ENCODE measurements around the gene PIGK. TPM values are rescaled to one million over a fixed set of nuclear protein-coding genes. Genes with fewer than 3 reads are reported as not detected.

Gene PIGK
- total and polyA plus RNA-seq, 12 donors = 5.0 to 40.7 (median 30.1) TPM

DNA sequence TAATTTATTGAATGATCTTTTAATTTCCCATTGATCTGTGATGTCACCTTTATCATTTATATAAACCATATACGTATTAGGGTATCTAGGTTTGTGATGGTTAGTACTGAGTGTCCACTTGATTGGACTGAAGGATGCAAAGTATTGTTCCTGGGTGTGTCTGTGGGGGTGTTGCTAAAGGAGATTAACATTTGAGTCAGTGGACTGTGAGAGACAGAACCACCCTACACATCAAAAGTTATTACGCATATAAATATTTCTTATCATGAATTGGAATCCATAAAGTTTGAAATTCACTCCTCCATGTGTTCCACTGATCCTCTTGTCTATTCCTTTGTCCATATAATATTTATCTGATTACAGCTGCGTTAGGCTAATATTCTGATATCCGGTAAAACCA is 100.5 kb downstream of the PIGK start:
- Histone ChIP-seq H3K9me3 (no peaks in the 10 kb centered on the region), H3K27ac (no peak overlapping the region), H3K27me3 (no peaks in the 10 kb centered on the region), H3K4me1 (no peaks in the 10 kb centered on the region), H3K4me3 (no peak overlapping the region), H3K36me3 (peaks cover 0 to 28% (median 0%) of the 10 kb centered on the region in 9 donors)
- ATAC-seq (no peak), DNase-seq (no peak)
- 95 to 96% methylated on average over 4 of the region's 4 CpGs for WGBS, 2 donors
- TF ChIP-seq, protein P1, sequence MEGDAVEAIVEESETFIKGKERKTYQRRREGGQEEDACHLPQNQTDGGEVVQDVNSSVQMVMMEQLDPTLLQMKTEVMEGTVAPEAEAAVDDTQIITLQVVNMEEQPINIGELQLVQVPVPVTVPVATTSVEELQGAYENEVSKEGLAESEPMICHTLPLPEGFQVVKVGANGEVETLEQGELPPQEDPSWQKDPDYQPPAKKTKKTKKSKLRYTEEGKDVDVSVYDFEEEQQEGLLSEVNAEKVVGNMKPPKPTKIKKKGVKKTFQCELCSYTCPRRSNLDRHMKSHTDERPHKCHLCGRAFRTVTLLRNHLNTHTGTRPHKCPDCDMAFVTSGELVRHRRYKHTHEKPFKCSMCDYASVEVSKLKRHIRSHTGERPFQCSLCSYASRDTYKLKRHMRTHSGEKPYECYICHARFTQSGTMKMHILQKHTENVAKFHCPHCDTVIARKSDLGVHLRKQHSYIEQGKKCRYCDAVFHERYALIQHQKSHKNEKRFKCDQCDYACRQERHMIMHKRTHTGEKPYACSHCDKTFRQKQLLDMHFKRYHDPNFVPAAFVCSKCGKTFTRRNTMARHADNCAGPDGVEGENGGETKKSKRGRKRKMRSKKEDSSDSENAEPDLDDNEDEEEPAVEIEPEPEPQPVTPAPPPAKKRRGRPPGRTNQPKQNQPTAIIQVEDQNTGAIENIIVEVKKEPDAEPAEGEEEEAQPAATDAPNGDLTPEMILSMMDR (IDR thresholded peaks at IDR 0.05) = no peak
- intact Hi-C loops (cut with DNase I) = no loop called here

DNA sequence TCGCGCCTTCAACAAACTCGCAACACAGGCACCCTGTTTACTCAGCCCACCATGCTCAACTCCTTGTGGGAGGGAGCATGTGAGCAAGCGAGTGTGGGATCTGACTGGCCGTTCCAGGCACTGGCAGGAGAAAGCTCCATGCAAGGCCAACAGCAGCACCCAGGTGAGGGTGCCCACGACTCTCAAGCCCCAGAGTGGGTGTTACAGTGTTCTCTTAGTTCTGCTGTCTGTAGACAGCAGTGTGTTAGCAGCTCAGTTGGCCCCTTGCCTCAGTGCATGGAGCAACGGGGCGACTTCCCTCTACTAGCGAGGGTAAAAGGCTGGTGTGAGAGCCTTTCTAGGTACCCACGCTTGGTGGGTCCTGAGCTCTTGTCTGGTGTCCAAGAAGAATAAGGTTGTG is 114.6 kb downstream of the PIGK start:
- no peaks in the 10 kb centered on the region for H3K4me1 ChIP-seq
- H3K27ac ChIP-seq = no peak overlapping the region
- no peak for DNase-seq
- intact Hi-C loops (cut with DNase I) = no loop called here
- H3K36me3 ChIP-seq = no peaks in the 10 kb centered on the region
- TF ChIP-seq, protein P1 (IDR thresholded peaks at IDR 0.05) = no peak
- no peak for ATAC-seq
- WGBS, 2 donors = 94 to 97% methylated on average over 10 of the region's 10 CpGs
- H3K4me3 ChIP-seq = no peak overlapping the region
- no peaks in the 10 kb centered on the region for H3K27me3 ChIP-seq
- H3K9me3 ChIP-seq = no peaks in the 10 kb centered on the region

DNA sequence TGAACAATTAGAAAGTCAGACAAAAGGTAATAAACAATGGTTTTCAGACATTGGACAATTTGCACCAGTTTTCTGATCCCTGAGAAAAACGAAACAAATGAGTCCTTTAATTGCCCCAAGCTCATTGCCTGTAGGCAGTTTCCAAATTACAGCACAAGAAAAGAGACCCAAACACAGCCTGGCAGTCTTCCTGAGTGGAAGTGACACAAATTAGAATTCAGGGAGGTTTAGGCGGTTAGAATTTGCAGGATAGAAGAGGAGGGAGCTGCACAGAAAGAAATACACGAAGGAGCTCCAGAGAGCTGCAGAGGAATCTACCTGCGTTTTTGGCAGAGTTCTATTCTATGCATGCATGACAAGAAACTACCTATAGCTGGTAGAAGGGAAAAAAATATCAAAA is 115.7 kb downstream of the PIGK start:
- intact Hi-C loops (cut with DNase I) = no loop called here
- Histone ChIP-seq H3K27me3 (no peaks in the 10 kb centered on the region), H3K9me3 (no peaks in the 10 kb centered on the region), H3K36me3 (no peaks in the 10 kb centered on the region), H3K4me1 (no peaks in the 10 kb centered on the region), H3K4me3 (no peak overlapping the region), H3K27ac (no peak overlapping the region)
- ATAC-seq (no peak), DNase-seq (no peak)
- TF ChIP-seq, protein P1 (IDR thresholded peaks at IDR 0.05) = no peak
- WGBS, 2 donors = 92% methylated on average over 4 of the region's 4 CpGs

DNA sequence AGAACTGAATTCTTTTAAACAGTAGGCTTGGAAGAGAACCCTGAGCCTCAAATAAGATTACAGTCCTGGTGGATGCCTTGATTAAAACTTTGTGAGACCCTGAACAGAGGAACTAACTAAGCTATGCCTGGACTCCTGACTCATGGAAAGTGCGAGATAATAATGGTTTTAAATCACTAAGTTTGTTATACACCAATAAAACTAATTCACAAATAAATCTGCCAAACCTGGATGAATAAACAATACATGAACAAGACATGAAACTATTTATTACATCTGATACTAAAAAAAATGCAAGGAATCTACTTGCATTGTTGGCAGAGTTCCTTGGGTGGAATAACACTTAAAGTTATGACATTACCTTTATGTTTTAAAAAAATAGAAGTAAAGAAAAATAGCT is 118.4 kb downstream of the PIGK start:
- no peak overlapping the region for H3K4me3 ChIP-seq
- TF ChIP-seq, protein P1 (IDR thresholded peaks at IDR 0.05) = no peak
- H3K9me3 ChIP-seq = peaks cover 0 to 5% (median 0%) of the 10 kb centered on the region in 11 donors
- H3K27me3 ChIP-seq = no peaks in the 10 kb centered on the region
- no peak overlapping the region for H3K27ac ChIP-seq
- no peaks in the 10 kb centered on the region for H3K4me1 ChIP-seq
- intact Hi-C loops (cut with DNase I) = no loop called here
- 97 to 100% methylated on average over 1 of the region's 1 CpG for WGBS, 2 donors
- H3K36me3 ChIP-seq = no peaks in the 10 kb centered on the region
- DNase-seq (no peak), ATAC-seq (no peak)

All from heart right ventricle (tissue), 16 donors.